HG02981 (cell line): ENCODE measurements around the gene GRIP2.

Experiments
- ATAC-seq: cut with Tn5 transposase; IDR thresholded peaks from one replicate; pipeline ENCODE4 v1.9.1; 2021; ENCODE audit warnings: mild to moderate bottlenecking, moderate library complexity; ENCODE audit not compliant: unreplicated experiment

GRIP2 gene

GRCh38 chr3:14562121-14562890 lies 22.2 kb upstream of the GRIP2 start:
- no peak for ATAC-seq

DNA sequence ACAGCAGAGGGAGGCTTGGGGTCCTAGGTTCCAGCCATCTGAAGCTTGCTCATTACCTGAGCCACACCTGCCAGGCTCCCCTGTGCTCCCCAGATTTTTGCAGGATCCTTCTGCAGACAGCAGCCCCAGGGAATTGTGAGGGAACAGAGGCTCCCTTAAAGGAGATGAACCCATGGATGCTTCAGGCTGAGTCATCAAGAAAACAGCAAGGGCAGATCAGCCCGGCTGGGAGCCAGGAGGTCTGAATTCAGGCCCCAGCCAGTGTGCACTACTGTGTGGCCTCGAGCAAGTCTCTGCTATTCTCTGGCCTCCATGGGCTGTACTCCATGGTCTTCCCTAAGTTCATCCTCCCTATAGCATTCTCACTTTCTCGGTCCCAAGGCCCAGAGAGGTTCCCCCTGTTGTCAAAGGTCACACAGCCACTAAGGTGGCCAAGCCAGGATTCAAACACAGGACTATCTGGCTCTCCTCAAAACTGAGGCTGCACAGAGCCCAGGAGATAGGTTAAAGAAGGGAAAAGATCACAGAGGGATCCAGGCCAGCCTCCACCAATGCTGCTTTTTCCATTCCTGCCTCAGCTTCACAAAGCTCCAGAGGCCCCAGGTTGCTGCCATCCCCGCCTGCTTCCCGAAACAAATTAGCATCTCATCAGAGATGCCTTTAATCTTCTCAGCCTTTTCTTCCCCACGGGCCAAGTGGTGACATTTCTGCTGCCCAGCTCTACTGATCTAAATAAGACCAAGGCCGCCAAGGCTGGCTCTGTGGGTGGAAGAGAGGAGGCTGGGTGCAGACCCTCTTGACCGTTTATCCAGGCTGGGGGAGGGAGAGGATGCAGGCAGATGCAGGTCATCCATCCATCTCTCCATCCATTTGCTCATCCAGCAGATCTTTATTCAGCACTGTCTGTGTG lies 21.2 kb upstream of the GRIP2 start:
- no peak for ATAC-seq

DNA sequence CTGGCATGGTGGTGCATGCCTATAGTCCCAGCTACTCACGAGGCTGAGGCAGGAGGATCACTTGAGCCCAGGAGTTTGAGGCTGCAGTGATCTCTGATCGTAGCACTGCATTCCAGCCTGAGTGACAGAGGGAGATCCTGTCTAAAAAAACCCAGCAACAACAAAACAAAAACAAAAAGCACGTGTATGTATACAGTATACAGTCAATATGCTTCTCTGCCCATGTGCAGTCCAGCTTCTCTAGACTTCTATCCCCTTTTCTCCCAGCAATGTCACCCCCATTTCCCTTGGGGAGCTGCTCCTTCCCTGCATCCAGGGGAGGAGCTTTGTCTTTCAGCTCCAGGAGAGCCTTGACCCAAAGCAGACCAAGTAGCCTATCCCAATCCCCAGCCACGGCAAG lies 20.0 kb upstream of the GRIP2 start:
- ATAC-seq, result no peak

DNA sequence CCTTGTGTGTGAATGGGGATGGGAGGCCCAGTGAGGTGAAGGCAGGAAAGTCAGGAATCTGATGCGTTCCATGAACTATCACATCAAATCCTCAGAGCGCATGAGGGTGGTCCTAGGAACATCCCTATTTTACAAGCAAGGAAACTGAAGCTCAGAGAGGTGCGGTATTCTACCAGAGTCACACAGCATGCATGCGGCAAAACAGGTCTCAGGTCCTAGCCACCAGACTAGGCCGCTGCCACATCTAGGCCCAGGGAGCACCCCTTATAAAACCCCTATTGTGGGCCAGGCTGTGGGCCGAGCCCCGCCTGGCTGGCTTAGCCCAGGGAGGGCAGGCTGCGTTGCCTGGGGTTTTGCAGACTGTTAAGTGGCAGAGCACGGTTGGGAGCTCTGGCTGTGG lies 17.9 kb upstream of the GRIP2 start:
- ATAC-seq, result no peak

DNA sequence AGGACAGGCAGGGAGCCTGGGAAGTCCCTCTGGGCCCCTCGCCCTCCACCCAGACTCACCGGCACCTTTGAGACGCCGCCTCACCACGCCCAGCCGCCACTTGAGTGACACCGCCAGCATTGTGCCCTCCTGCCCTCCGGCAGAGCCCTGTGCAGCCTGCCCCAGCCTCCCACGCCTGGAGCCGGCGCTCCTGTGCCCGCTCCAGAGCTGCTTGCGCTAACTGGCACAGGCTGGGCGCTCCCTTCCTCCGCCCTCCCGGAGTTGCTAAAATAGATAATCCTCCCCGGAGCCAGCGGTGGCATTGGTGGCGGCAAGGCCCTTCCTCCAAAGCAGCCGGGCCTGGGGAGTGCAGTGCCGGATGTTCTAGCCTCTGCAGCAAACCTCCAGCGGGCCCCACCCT lies 15.7 kb upstream of the GRIP2 start:
- no peak for ATAC-seq

DNA sequence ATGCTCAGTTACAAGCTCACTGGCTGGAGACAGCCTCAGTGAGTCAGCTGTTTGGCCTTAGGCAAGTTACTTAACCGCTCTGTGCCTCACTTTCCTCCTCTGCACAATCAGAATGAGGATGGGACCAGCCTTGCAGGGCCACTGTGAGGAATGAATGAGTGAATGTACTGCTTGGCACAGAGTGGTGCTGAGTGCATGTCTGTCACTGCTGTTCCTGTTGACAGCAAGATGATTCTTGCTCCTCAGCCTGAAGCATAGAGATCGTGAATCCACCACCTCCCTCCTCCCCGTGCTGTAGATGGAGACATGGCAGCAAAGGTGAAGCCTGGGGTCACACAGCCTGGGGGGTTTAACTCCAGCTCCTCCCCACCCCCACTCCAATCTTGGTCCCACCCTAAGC lies 14.6 kb upstream of the GRIP2 start:
- ATAC-seq, result no peak

GRCh38 chr3:14553871-14554270 lies 13.7 kb upstream of the GRIP2 start:
- no peak for ATAC-seq

GRCh38 chr3:14552717-14553116 lies 12.6 kb upstream of the GRIP2 start:
- no peak for ATAC-seq

GRCh38 chr3:14552041-14552648 lies 12.0 kb upstream of the GRIP2 start:
- no peak for ATAC-seq

GRCh38 chr3:14550651-14551611 lies 10.8 kb upstream of the GRIP2 start:
- no peak for ATAC-seq

DNA sequence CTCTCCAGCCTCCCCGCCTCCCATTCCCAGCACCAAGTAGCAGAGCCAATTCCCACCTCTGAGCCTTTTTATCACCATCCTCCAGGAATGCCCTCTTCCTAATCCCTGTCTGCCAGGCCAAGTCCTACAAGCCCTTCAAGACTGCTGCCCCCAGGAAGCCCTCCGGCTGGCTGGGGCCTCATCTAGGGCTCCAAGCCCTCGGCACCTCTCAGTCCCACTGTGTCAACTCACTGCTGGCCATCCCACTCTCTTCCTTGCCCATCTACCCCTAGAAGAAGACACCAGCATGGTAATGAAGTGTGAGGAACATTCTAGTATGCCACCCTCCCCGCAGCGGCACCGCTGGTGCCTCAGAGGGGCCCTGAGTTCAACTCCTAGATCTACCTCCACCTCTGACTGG lies 10.0 kb upstream of the GRIP2 start:
- ATAC-seq, result no peak

GRCh38 chr3:14549256-14549919 lies 9.2 kb upstream of the GRIP2 start:
- ATAC-seq, result no peak

- ATAC-seq, result no peak
These were observed 8.2 kb upstream of the GRIP2 start for GRCh38 chr3:14548321-14548729.

GRCh38 chr3:14547693-14548092 lies 7.6 kb upstream of the GRIP2 start:
- no peak for ATAC-seq

DNA sequence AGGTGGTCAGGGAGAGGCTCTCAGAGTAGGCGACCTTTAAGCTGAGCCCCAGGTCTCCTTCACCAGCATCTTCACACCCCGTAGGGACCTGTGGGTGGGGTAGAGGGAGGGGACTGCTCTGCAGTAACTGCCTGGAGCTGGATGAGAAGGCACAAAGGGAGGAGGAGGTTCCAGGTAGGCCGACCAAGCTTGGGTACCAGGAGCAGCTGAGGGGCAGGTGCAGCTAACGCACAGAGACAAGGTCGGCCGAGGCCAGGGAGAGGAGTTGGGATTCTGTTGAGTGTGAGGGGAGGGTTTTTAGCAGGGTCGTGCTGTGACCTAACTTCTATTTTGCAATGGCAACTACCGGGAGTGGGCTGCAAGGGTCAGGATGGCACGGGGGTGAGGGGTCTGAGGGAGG lies 5.9 kb upstream of the GRIP2 start:
- no peak for ATAC-seq

DNA sequence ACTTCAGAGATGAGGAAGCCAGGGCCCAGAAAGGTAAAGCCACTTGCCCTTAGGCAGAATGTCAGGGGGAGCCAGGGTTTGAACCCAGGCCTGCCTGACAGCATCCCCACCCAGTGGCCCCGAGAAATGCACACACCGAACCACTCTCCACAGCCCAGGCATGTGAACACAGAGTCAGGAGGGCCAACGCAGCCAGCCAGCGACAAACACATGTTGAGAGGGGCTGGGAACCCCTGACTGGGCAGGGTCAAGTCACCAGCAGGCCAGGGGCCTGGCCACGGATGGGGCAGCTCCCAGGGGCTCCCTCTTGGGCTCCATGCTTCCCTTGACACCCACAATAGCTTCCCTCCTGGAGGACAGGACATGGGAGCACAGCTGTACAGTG lies 5.1 kb upstream of the GRIP2 start:
- no peak for ATAC-seq

- ATAC-seq, result no peak
These were observed 4.4 kb upstream of the GRIP2 start for GRCh38 chr3:14544282-14545250.

DNA sequence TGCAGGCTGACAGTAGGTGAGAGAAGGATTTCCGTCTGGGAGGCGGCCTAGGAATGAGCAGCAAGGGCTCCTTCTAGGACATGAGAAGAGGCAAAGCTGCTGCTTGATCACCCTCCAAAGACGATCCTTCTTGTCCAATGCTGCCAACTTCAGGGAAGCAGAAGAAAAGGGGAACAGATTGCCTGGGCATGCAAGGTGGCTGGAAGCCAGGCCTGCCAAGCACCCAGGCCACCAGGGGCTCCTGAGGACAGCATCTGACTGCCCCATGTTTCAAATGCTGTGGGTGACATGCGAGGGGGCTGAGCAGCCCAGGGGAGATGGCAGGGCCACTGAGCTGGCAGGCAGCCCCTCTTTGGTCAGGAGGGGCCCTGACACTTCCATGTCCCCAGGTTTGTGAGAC lies 3.3 kb upstream of the GRIP2 start:
- ATAC-seq, result no peak

DNA sequence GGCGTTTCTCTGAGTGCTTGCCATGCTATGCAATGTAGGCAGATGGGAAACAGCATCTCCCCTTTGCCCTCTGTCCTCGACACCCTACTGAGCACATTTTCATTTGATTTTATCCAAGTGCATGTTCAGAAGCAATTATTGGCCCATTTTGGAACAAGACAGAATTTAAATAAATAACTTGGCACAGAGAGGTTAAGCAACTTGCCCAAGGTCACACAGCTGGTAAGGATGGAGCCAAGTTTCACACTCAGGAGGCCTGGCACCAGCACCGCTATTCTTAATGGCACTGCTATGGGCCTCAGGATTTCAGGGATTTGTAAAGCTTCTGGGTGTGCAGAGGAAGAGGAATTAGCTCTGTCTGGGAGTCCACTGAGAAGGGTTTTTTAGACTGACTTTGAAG lies 2.5 kb upstream of the GRIP2 start:
- ATAC-seq, result no peak
